ENCODE results near the gene PHF21A.

DNA sequence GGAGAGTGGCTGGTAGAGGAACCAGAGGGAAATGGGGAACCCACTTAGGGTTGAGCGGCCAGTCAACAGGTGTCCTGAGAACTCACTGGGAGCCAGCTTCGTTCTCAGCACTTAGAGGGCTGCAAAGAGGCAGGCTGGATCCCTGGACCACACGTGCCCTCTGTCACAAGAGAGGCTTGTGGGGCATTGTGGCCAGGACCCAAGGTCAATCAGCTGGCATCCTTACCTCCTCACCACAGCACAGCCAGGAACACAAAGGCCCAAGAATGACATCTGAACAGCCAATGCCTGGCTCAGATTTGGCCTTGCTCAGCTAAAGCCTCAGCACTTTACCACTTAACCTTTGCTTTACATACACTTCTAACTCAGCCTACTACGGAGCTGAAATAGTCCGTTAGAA, 228.4 kb downstream of the PHF21A start:
- no peak for TF ChIP-seq EZH2 (IDR thresholded peaks at IDR 0.05; ENCODE audit: borderline replicate concordance, low read length)
- TF ChIP-seq, protein P1, sequence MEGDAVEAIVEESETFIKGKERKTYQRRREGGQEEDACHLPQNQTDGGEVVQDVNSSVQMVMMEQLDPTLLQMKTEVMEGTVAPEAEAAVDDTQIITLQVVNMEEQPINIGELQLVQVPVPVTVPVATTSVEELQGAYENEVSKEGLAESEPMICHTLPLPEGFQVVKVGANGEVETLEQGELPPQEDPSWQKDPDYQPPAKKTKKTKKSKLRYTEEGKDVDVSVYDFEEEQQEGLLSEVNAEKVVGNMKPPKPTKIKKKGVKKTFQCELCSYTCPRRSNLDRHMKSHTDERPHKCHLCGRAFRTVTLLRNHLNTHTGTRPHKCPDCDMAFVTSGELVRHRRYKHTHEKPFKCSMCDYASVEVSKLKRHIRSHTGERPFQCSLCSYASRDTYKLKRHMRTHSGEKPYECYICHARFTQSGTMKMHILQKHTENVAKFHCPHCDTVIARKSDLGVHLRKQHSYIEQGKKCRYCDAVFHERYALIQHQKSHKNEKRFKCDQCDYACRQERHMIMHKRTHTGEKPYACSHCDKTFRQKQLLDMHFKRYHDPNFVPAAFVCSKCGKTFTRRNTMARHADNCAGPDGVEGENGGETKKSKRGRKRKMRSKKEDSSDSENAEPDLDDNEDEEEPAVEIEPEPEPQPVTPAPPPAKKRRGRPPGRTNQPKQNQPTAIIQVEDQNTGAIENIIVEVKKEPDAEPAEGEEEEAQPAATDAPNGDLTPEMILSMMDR (IDR thresholded peaks at IDR 0.05; ENCODE audit: low read length), result no peak

Measured in OCI-LY1 (cell line).